Ovary (tissue), 9 donors: Measurements from ENCODE around the gene CHCHD3. TPM values are rescaled to one million over a fixed set of nuclear protein-coding genes. Genes with fewer than 3 reads are reported as not detected.

ENCODE experiments used
- DNase-seq, 5 donors: peaks; one replicate each; pipeline ENCODE4 v3.0.0-alpha.2; 2019 to 2020
- H3K27ac ChIP-seq, 2 donors: fragments of 200-600 bp; one replicate each; pipeline versions ENCODE4 v1.5.1 to v1.8.0; 2019 to 2022
- H3K27me3 ChIP-seq: fragments of 200-600 bp; one replicate; pipeline ENCODE4 v1.8.0; 2022
- H3K36me3 ChIP-seq: fragments of 200-600 bp; sonication (generic); one replicate; pipeline ENCODE4 v1.5.1; 2019
- H3K4me1 ChIP-seq: one replicate; pipeline ENCODE4 v1.8.1; 2013; ENCODE audit warnings: mild to moderate bottlenecking, moderate library complexity; ENCODE audit not compliant: insufficient read depth
- H3K4me3 ChIP-seq: fragments of 200-600 bp; sonication (generic); one replicate; pipeline ENCODE4 v1.5.1; 2017
- H3K9me3 ChIP-seq, 2 donors: fragments of 200-600 bp in 1 of 2; sonication (generic) in 1 of 2; one replicate each; pipeline versions ENCODE4 v1.5.1 to v1.8.1; 2013 to 2019; ENCODE audit warnings: mild to moderate bottlenecking in 1 of 2, moderate library complexity in 1 of 2
- CTCF ChIP-seq, 3 donors: fragments of 450-650 bp in 2 of 3; fragments of 200-600 bp in 1 of 3; IDR thresholded peaks; one replicate each; pipeline versions ENCODE4 v1.5.1 to v1.8.0; 2016 to 2022; ENCODE audit warnings: antibody characterized with exemption in 3 of 3, mild to moderate bottlenecking in 1 of 3
- EP300 ChIP-seq: sonication (generic); formaldehyde crosslinking; IDR thresholded peaks from one replicate; pipeline ENCODE4 v1.6.1; 2017; ENCODE audit warnings: antibody characterized with exemption
- POLR2A ChIP-seq: fragments of 450-650 bp; IDR thresholded peaks from one replicate; pipeline ENCODE4 v1.6.1; 2017; ENCODE audit warnings: antibody characterized with exemption, mild to moderate bottlenecking, moderate library complexity
- WGBS, 3 donors: extraction: QIAGEN DNeasy Blood & Tissue Kit in 1 of 3; methylation state at CpG; one replicate each; pipeline versions ENCODE4 v1.1.5 to v1.1.7; 2013 to 2017; 5-methylcytosine and 5-hydroxymethylcytosine counted together
- intact Hi-C, 4 donors: fragments of 100-400 bp; cut with DNase I; formaldehyde crosslinking; loops; one replicate each; pipeline versions ENCODE4 v1.11.0 to v1.15.1; 2022 to 2023
- polyA plus RNA-seq, 2 donors: library from polyadenylated mRNA; stranded (reverse); fragments of 200-250 nt in 1 of 2; fragments of 350-450 nt in 1 of 2; fragmentation: Illumina TruSeq in 1 of 2; extraction: RNeasy Lipid Tissue Mini Kit (QIAGEN cat#74804) in 1 of 2; gene quantifications; one replicate each; pipeline ENCODE4 v1.2.3, GENCODE V29; 2013 to 2014
- total RNA-seq, 7 donors: library from RNA; depleted of rRNA in 2 of 7; stranded (reverse); fragments of >200 nt in 2 of 7; fragmentation: NEBNext Ultra II Directional in 3 of 7; extraction: Animal tissue kit (Norgen Biotek cat#: 25700) in 3 of 7; gene quantifications; one replicate each; pipeline versions ENCODE4 v1.1.0 to v1.2.4, GENCODE V29; 2016 to 2023
- donor health status: DM: no; HTN: no; CAD: no; lungs with moderate emphysema.
- donor health status: DM: no; HTN: no; CAD: no.
- donor health status: Bipolar disorder and iron deficiency.
- donor health status: DM: yes; HTN: yes; CAD: no.
- donor health status: DM: no; HTN: no; CAD: no.
- donor health status: DM: yes; HTN: yes; CAD: no.

The CHCHD3 gene
- total and polyA plus RNA-seq, 9 donors: 31.4 to 59.1 (median 36.7) TPM

- H3K9me3 ChIP-seq: no peaks in the 10 kb centered on the region
- no peak overlapping the region for H3K27ac ChIP-seq
- TF ChIP-seq EP300: no peak
- no peak for TF ChIP-seq POLR2A
- TF ChIP-seq CTCF (IDR thresholded peaks at IDR 0.05): no peak
- intact Hi-C loops: no loop called here
- 95 to 98% (median 97%) methylated on average over 1 of the region's 1 CpG for WGBS, 3 donors
- no peak overlapping the region for H3K4me3 ChIP-seq
- no peak for DNase-seq
- H3K4me1 ChIP-seq: no peaks in the 10 kb centered on the region
- H3K27me3 ChIP-seq: no peaks in the 10 kb centered on the region
- H3K36me3 ChIP-seq: no peaks in the 10 kb centered on the region
Measured at GRCh38 chr7:133065301-133065700, 16.6 kb downstream of the CHCHD3 start.

- H3K27me3 ChIP-seq: no peaks in the 10 kb centered on the region
- no peaks in the 10 kb centered on the region for H3K9me3 ChIP-seq
- H3K4me1 ChIP-seq: no peaks in the 10 kb centered on the region
- H3K27ac ChIP-seq: no peak overlapping the region
- WGBS, 3 donors: 54 to 59% (median 58%) methylated on average over 4 of the region's 4 CpGs
- no peaks in the 10 kb centered on the region for H3K36me3 ChIP-seq
- TF ChIP-seq EP300 (no peak), CTCF (IDR thresholded peaks at IDR 0.05) (no peak), POLR2A (no peak)
- no peak for DNase-seq
- intact Hi-C loops: no loop called here
- H3K4me3 ChIP-seq: no peak overlapping the region
Measured at GRCh38 chr7:133064082-133064820, 17.6 kb downstream of the CHCHD3 start.

GRCh38 chr7:133061792-133062191, 20.1 kb downstream of the CHCHD3 start:
- H3K4me1 ChIP-seq: no peaks in the 10 kb centered on the region
- 89 to 90% (median 90%) methylated on average over 2 of the region's 2 CpGs for WGBS, 3 donors
- TF ChIP-seq EP300: no peak
- no peak for TF ChIP-seq POLR2A
- no peak for TF ChIP-seq CTCF (IDR thresholded peaks at IDR 0.05)
- H3K27ac ChIP-seq: no peak overlapping the region
- no peaks in the 10 kb centered on the region for H3K9me3 ChIP-seq
- no peaks in the 10 kb centered on the region for H3K27me3 ChIP-seq
- H3K4me3 ChIP-seq: no peak overlapping the region
- DNase-seq: no peak
- no peaks in the 10 kb centered on the region for H3K36me3 ChIP-seq
- intact Hi-C loops: no loop called here

- H3K9me3 ChIP-seq: no peaks in the 10 kb centered on the region
- H3K4me1 ChIP-seq: no peaks in the 10 kb centered on the region
- H3K36me3 ChIP-seq: no peaks in the 10 kb centered on the region
- no peak for TF ChIP-seq EP300
- TF ChIP-seq POLR2A: no peak
- no peak for TF ChIP-seq CTCF (IDR thresholded peaks at IDR 0.05)
- no peak overlapping the region for H3K4me3 ChIP-seq
- intact Hi-C loops: no loop called here
- no peak overlapping the region for H3K27ac ChIP-seq
- no peak for DNase-seq
- WGBS, 3 donors: 60 to 71% (median 70%) methylated on average over 2 of the region's 2 CpGs
- no peaks in the 10 kb centered on the region for H3K27me3 ChIP-seq
Measured at GRCh38 chr7:133061357-133061756, 20.5 kb downstream of the CHCHD3 start.
